HCT116 (cell line): Measurements from ENCODE around the gene SLC6A11. TPM values are rescaled to one million over a fixed set of nuclear protein-coding genes. Genes with fewer than 3 reads are reported as not detected.

Experiments
- ATAC-seq: fragments of 200-7000 bp; cut with Tn5 transposase; 2 replicates; pipeline ENCODE4 v1.9.1; 2020; ENCODE audit warnings: mild to moderate bottlenecking, moderate library complexity
- BruUV-seq: library from RNA; stranded (reverse); fragments of 400-500 nt; replicated peaks from 2 replicates; lab custom pipeline; 2021; lab: Mats Ljungman, UMichigan
- CTCF ChIA-PET: fragments of 300-600 bp; sonication (Branson Sonifier 250); formaldehyde crosslinking; loops from one replicate; lab custom pipeline; 2021; ENCODE audit warnings: antibody characterized with exemption; lab: Charles Lee
- POLR2A ChIA-PET: fragments of 300-600, 350-600 bp; sonication (Branson Sonifier 250); formaldehyde crosslinking; loops from one replicate; lab custom pipeline; 2021; ENCODE audit warnings: antibody characterized with exemption; lab: Charles Lee
- RAD21 ChIA-PET, 2 experiments: fragments of 300-600 bp; sonication (Branson Sonifier 250); formaldehyde crosslinking; loops; one replicate each; lab custom pipeline; 2023; ENCODE audit warnings: low total read pairs in 2 of 2; ENCODE audit not compliant: uncharacterized antibody in 2 of 2, unreplicated experiment in 2 of 2, low non-redundant PET in 1 of 2; lab: Charles Lee
- DNase-seq: peaks from one replicate; pipeline ENCODE4 v3.0.0-alpha.2; 2010; ENCODE audit warnings: low read depth, low spot score
- H2AFZ ChIP-seq: fragments of 200-600 bp; shearing (Covaris generic), sonication (generic); 2 replicates; pipeline ENCODE4 v1.6.1; 2017; ENCODE audit warnings: low read depth, mixed run types, mixed read lengths, antibody characterized with exemption, low read length; ENCODE audit not compliant: poor library complexity, severe bottlenecking
- H3K27ac ChIP-seq: 2 replicates; pipeline ENCODE4 v1.5.1; 2012; ENCODE audit warnings: low read depth, low read length
- H3K27me3 ChIP-seq: fragments of 200-600 bp; sonication (generic); 2 replicates; pipeline ENCODE4 v1.6.1; 2016; ENCODE audit warnings: mixed run types, low read length, mixed read lengths; ENCODE audit not compliant: insufficient read depth
- H3K36me3 ChIP-seq, 2 experiments: fragments of 200-500 bp in 1 of 2; fragments of 200-600 bp in 1 of 2; sonication (Bioruptor generic) in 1 of 2; sonication (generic) in 1 of 2; 2 replicates each; pipeline versions ENCODE4 v1.5.1 to v1.6.1; 2014 to 2016; ENCODE audit warnings: low read length in 2 of 2, inconsistent platforms in 1 of 2, mixed read lengths in 1 of 2, mixed run types in 1 of 2; ENCODE audit not compliant: insufficient read depth in 2 of 2, control insufficient read depth in 1 of 2
- H3K4me1 ChIP-seq, 2 experiments: fragments of 200-600 bp in 1 of 2; sonication (generic) in 1 of 2; 2 replicates each; pipeline versions ENCODE4 v1.5.1 to v1.6.1; 2012 to 2017; ENCODE audit warnings: low read length in 2 of 2, inconsistent platforms in 1 of 2, mild to moderate bottlenecking in 1 of 2, mixed read lengths in 1 of 2, mixed run types in 1 of 2, moderate library complexity in 1 of 2; ENCODE audit not compliant: insufficient read depth in 2 of 2, control insufficient read depth in 1 of 2
- H3K4me2 ChIP-seq: fragments of 200-600 bp; sonication (generic); 2 replicates; pipeline ENCODE4 v1.6.1; 2017; ENCODE audit warnings: mixed run types, low read length, mixed read lengths
- H3K4me3 ChIP-seq, 2 experiments: fragments of 200-600 bp in 1 of 2; sonication (generic) in 1 of 2; replicated peaks in 1 of 2; 2 replicates each; pipeline ENCODE4 v1.5.1; 2011 to 2016; ENCODE audit warnings: low read length in 2 of 2, control low read depth in 1 of 2, low read depth in 1 of 2, mild to moderate bottlenecking in 1 of 2, mixed read lengths in 1 of 2, mixed run types in 1 of 2
- H3K79me2 ChIP-seq: fragments of 200-600 bp; sonication (generic); 2 replicates; pipeline ENCODE4 v1.6.1; 2017; ENCODE audit warnings: mild to moderate bottlenecking, mixed run types, low read length, moderate library complexity, mixed read lengths; ENCODE audit not compliant: insufficient read depth
- H3K9ac ChIP-seq: fragments of 200-600 bp; sonication (generic); 2 replicates; pipeline ENCODE4 v1.6.1; 2016; ENCODE audit warnings: low read length, mixed read lengths
- H3K9me2 ChIP-seq: fragments of 200-600 bp; sonication (generic), shearing (Covaris generic); 2 replicates; pipeline ENCODE4 v1.6.1; 2017; ENCODE audit warnings: mixed run types, mild to moderate bottlenecking, moderate library complexity; ENCODE audit not compliant: insufficient read depth
- H3K9me3 ChIP-seq, 2 experiments: fragments of 200-500 bp in 1 of 2; fragments of 200-600 bp in 1 of 2; sonication (Bioruptor generic) in 1 of 2; sonication (generic) in 1 of 2; 2 replicates each; pipeline ENCODE4 v1.6.1; 2014 to 2017; ENCODE audit warnings: low read length in 2 of 2, mixed read lengths in 2 of 2, inconsistent platforms in 1 of 2, low read depth in 1 of 2, mild to moderate bottlenecking in 1 of 2, mixed run types in 1 of 2, moderate library complexity in 1 of 2; ENCODE audit not compliant: control insufficient read depth in 1 of 2, insufficient read depth in 1 of 2
- H4K20me1 ChIP-seq: fragments of 200-600 bp; sonication (generic), shearing (Covaris generic); 2 replicates; pipeline ENCODE4 v1.6.1; 2017; ENCODE audit warnings: mixed run types, mild to moderate bottlenecking, moderate library complexity; ENCODE audit not compliant: insufficient read depth
- CBX3 ChIP-seq: IDR thresholded peaks from 2 replicates; pipeline ENCODE4 v1.6.1; 2012; ENCODE audit warnings: low read depth
- CEBPB ChIP-seq: IDR thresholded peaks from 2 replicates; pipeline ENCODE4 v1.6.1; 2012; ENCODE audit warnings: low read depth
- EGR1 ChIP-seq: IDR thresholded peaks from 2 replicates; pipeline ENCODE4 v1.6.1; 2012; ENCODE audit warnings: low read depth
- EZH2 ChIP-seq: fragments of 200-600 bp; sonication (generic); IDR thresholded peaks from 2 replicates; pipeline ENCODE4 v1.6.1; 2017; ENCODE audit warnings: antibody characterized with exemption, mixed run types
- JUND ChIP-seq: IDR thresholded peaks from 2 replicates; pipeline ENCODE4 v1.6.1; 2012
- POLR2AphosphoS5 ChIP-seq: IDR thresholded peaks from 2 replicates; pipeline ENCODE4 v1.6.1; 2011; ENCODE audit warnings: mild to moderate bottlenecking, low read depth, low read length, moderate library complexity
- RAD21 ChIP-seq: IDR thresholded peaks from 2 replicates; pipeline ENCODE4 v1.6.1; 2012; ENCODE audit warnings: low read depth, mild to moderate bottlenecking
- SIN3A ChIP-seq: IDR thresholded peaks from 2 replicates; pipeline ENCODE4 v1.6.1; 2012; ENCODE audit warnings: low read depth
- TCF7L2 ChIP-seq: IDR thresholded peaks from 2 replicates; pipeline ENCODE4 v1.7.0; 2011; ENCODE audit warnings: borderline replicate concordance, inconsistent platforms; ENCODE audit not compliant: insufficient read depth, insufficient read length; ENCODE audit errors: extremely low read depth
- YY1 ChIP-seq: IDR thresholded peaks from 2 replicates; pipeline ENCODE4 v1.6.1; 2011; ENCODE audit warnings: low read length, low read depth, moderate library complexity, mild to moderate bottlenecking; ENCODE audit not compliant: insufficient replicate concordance; ENCODE audit errors: extremely low read depth
- ZNF274 ChIP-seq: fragments of 200-500 bp; sonication (Bioruptor generic); IDR thresholded peaks from 2 replicates; pipeline ENCODE4 v1.6.1; 2014; ENCODE audit warnings: mild to moderate bottlenecking, low read depth, low read length, inconsistent platforms
- intact Hi-C: fragments of 100-400 bp; cut with micrococcal nuclease; formaldehyde crosslinking; loops from 2 replicates; pipeline ENCODE4 v1.10.0; 2022
- total RNA-seq: library from RNA; stranded (reverse); gene quantifications from one replicate; pipeline ENCODE4 v1.2.1, GENCODE V29; 2021; ENCODE audit not compliant: unreplicated experiment
- TF ChIP-seq, protein P1 (sequence below): IDR thresholded peaks from 2 replicates; pipeline ENCODE4 v1.6.1; 2011; ENCODE audit warnings: mild to moderate bottlenecking, low read length, moderate library complexity; ENCODE audit not compliant: insufficient replicate concordance; ENCODE audit errors: extremely low read depth
- TF ChIP-seq, protein P2 (sequence below): IDR thresholded peaks from 2 replicates; pipeline ENCODE4 v1.6.1; 2012
- TF ChIP-seq, protein P3 (sequence below), 3 experiments: fragments of 200-600 bp in 1 of 3; sonication (generic) in 1 of 3; IDR thresholded peaks in 2 of 3; conservative IDR thresholded peaks in 1 of 3; 2 replicates each; pipeline ENCODE4 v1.5.1; 2012 to 2017; ENCODE audit warnings: low read depth in 2 of 3, low read length in 2 of 3, antibody characterized with exemption in 1 of 3, borderline replicate concordance in 1 of 3, control low read depth in 1 of 3, mild to moderate bottlenecking in 1 of 3, mixed read lengths in 1 of 3, mixed run types in 1 of 3, moderate library complexity in 1 of 3; ENCODE audit not compliant: insufficient read depth in 1 of 3

Gene SLC6A11
- total RNA-seq, 1 experiment from 2014 or later, result not detected

DNA sequence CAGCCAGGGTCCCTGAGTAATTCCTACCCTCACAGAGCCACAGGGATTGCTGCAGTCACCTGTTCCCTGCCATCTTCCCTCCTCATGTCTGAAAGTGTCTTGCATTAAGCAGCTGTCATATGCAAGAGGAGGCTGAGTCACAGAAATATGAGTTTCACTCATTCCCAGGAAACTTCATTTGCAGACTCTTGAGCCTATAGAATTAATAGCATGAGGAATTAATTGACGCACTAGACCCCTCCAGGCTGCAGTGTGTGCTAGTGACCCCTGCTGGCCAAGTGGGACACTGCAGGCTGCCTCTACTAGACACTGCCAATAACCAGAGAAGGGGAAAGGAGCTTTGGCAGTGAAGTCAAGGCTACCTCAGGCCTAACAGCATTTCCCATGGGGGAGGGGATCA lies 125.9 kb downstream of the SLC6A11 start:
- no peak for DNase-seq
- Histone ChIP-seq H3K27ac (no peak overlapping the region), H3K27me3 (peaks cover 7% of the 10 kb centered on the region; the same call in 1 of the 2 replicates), H3K4me3 (no peak overlapping the region), H3K9ac (no peak overlapping the region), H3K9me3 (peaks cover 0 to 8% of the 10 kb centered on the region in 2 experiments; a peak in 1 of 4 replicates), H3K4me2 (no peak overlapping the region), H2AFZ (no peak overlapping the region), H3K9me2 (no peaks in the 10 kb centered on the region), H3K79me2 (no peaks in the 10 kb centered on the region), H3K36me3 (no peaks in the 10 kb centered on the region), H3K4me1 (no peaks in the 10 kb centered on the region), H4K20me1 (no peaks in the 10 kb centered on the region)
- no peak for TF ChIP-seq POLR2AphosphoS5
- TF ChIP-seq ZNF274, result no peak
- TF ChIP-seq EGR1, result no peak
- TF ChIP-seq, protein P1, sequence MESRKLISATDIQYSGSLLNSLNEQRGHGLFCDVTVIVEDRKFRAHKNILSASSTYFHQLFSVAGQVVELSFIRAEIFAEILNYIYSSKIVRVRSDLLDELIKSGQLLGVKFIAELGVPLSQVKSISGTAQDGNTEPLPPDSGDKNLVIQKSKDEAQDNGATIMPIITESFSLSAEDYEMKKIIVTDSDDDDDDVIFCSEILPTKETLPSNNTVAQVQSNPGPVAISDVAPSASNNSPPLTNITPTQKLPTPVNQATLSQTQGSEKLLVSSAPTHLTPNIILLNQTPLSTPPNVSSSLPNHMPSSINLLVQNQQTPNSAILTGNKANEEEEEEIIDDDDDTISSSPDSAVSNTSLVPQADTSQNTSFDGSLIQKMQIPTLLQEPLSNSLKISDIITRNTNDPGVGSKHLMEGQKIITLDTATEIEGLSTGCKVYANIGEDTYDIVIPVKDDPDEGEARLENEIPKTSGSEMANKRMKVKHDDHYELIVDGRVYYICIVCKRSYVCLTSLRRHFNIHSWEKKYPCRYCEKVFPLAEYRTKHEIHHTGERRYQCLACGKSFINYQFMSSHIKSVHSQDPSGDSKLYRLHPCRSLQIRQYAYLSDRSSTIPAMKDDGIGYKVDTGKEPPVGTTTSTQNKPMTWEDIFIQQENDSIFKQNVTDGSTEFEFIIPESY, result no peak
- peak; percentile 50; the same call in 1 of the 2 replicates for TF ChIP-seq CBX3
- TF ChIP-seq RAD21, result peak; percentile 34; the same call in 1 of the 2 replicates
- TF ChIP-seq JUND, result no peak
- TF ChIP-seq, protein P2, sequence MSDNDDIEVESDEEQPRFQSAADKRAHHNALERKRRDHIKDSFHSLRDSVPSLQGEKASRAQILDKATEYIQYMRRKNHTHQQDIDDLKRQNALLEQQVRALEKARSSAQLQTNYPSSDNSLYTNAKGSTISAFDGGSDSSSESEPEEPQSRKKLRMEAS, result no peak
- TF ChIP-seq CEBPB, result no peak
- TF ChIP-seq TCF7L2, result no peak
- TF ChIP-seq, protein P3, sequence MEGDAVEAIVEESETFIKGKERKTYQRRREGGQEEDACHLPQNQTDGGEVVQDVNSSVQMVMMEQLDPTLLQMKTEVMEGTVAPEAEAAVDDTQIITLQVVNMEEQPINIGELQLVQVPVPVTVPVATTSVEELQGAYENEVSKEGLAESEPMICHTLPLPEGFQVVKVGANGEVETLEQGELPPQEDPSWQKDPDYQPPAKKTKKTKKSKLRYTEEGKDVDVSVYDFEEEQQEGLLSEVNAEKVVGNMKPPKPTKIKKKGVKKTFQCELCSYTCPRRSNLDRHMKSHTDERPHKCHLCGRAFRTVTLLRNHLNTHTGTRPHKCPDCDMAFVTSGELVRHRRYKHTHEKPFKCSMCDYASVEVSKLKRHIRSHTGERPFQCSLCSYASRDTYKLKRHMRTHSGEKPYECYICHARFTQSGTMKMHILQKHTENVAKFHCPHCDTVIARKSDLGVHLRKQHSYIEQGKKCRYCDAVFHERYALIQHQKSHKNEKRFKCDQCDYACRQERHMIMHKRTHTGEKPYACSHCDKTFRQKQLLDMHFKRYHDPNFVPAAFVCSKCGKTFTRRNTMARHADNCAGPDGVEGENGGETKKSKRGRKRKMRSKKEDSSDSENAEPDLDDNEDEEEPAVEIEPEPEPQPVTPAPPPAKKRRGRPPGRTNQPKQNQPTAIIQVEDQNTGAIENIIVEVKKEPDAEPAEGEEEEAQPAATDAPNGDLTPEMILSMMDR (IDR thresholded peaks at IDR 0.05 in 2 of 3, conservative IDR thresholded peaks at IDR 0.05 in 1 of 3; ENCODE audit: borderline replicate concordance in 1 of 3, insufficient read depth in 1 of 3, low read depth in 2 of 3, low read length in 2 of 3), result peak; percentile 12 to 91 (median 83); a peak in 4 of 6 replicates
- TF ChIP-seq EZH2, result no peak
- TF ChIP-seq SIN3A, result no peak
- TF ChIP-seq YY1, result no peak
- RAD21 ChIA-PET, result no interaction called here
- POLR2A ChIA-PET, result no interaction called here
- intact Hi-C loops, result loop anchor here (10.0 kb wide), 1 partner anchor 263 kb away; no protein-coding TSS in a partner anchor
- ATAC-seq, result 0 out of 2 replicates have a peak, but pooled peaks have one; percentile 44
- no TSS peak for BruUV-seq
- CTCF ChIA-PET, result interaction anchor here (0.6 to 2.0 kb wide), 4 partner anchors 9 to 169 kb away, joined by 3 to 8 read pairs (median 3); no protein-coding TSS in a partner anchor
